ENCODE data around the gene SLC35E3.

GRCh38 chr12:68699486-68699885, 46.5 kb upstream of the SLC35E3 start:
- no peak for TF ChIP-seq CTCF (conservative IDR thresholded peaks at IDR 0.05; ENCODE audit: low read length)
- no peak for TF ChIP-seq EZH2phosphoT487 (IDR thresholded peaks at IDR 0.05; ENCODE audit: borderline replicate concordance, low read depth, low read length)
